Astrocyte (in vitro differentiated cells and primary cell): ENCODE measurements around the gene COL4A5. TPM values are rescaled to one million over a fixed set of nuclear protein-coding genes. Genes with fewer than 3 reads are reported as not detected.

Source experiments
- DNase-seq: peaks from one replicate; pipeline ENCODE4 v3.0.0-alpha.2; 2010; ENCODE audit warnings: low read depth
- FAIRE-seq: peaks from 2 replicates; lab custom pipeline; 2011; peaks lifted over from hg19 to GRCh38; lab: Jason Lieb, UNC
- H2AFZ ChIP-seq: 2 replicates; pipeline ENCODE4 v1.6.0; 2012; ENCODE audit warnings: low read depth, low read length, inconsistent platforms
- H3K27ac ChIP-seq: 2 replicates; pipeline ENCODE4 v1.5.1; 2011; ENCODE audit warnings: low read depth, low read length, inconsistent platforms
- H3K27me3 ChIP-seq: 2 replicates; pipeline ENCODE4 v1.6.0; 2011; ENCODE audit warnings: low read length, inconsistent platforms; ENCODE audit not compliant: insufficient read depth
- H3K36me3 ChIP-seq: 2 replicates; pipeline ENCODE4 v1.5.1; 2011; ENCODE audit warnings: low read length, inconsistent platforms; ENCODE audit not compliant: insufficient read depth
- H3K4me1 ChIP-seq: 2 replicates; pipeline ENCODE4 v1.5.1; 2011; ENCODE audit warnings: low read length, inconsistent platforms; ENCODE audit not compliant: insufficient read depth
- H3K4me2 ChIP-seq: 2 replicates; pipeline ENCODE4 v1.6.0; 2012; ENCODE audit warnings: low read length, inconsistent platforms
- H3K4me3 ChIP-seq: 2 replicates; pipeline ENCODE4 v1.5.1; 2011; ENCODE audit warnings: low read depth, mild to moderate bottlenecking, low read length, inconsistent platforms; ENCODE audit not compliant: insufficient read depth
- H3K79me2 ChIP-seq: 2 replicates; pipeline ENCODE4 v1.6.0; 2012; ENCODE audit warnings: mild to moderate bottlenecking, low read length, inconsistent platforms; ENCODE audit not compliant: insufficient read depth
- H3K9ac ChIP-seq: 2 replicates; pipeline ENCODE4 v1.6.0; 2012; ENCODE audit warnings: mild to moderate bottlenecking, low read length, inconsistent platforms
- H3K9me3 ChIP-seq: 2 replicates; pipeline ENCODE4 v1.5.1; 2012; ENCODE audit warnings: low read depth, mild to moderate bottlenecking, low read length, inconsistent platforms; ENCODE audit not compliant: insufficient read depth
- H4K20me1 ChIP-seq: 2 replicates; pipeline ENCODE4 v1.6.0; 2012; ENCODE audit warnings: low read length, inconsistent platforms; ENCODE audit not compliant: insufficient read depth
- H3K27ac Mint-ChIP-seq: one replicate; pipeline ENCODE4 v1.8.0; 2021; ENCODE audit warnings: mild to moderate bottlenecking, mixed read lengths; ENCODE audit not compliant: unreplicated experiment
- H3K27me3 Mint-ChIP-seq: one replicate; pipeline ENCODE4 v1.8.0; 2021; ENCODE audit warnings: low read depth, mixed read lengths; ENCODE audit not compliant: unreplicated experiment
- H3K36me3 Mint-ChIP-seq: one replicate; pipeline ENCODE4 v1.8.0; 2021; ENCODE audit warnings: low read depth, mixed read lengths; ENCODE audit not compliant: unreplicated experiment
- H3K4me1 Mint-ChIP-seq: one replicate; pipeline ENCODE4 v1.8.0; 2021; ENCODE audit warnings: low read depth, mixed read lengths; ENCODE audit not compliant: unreplicated experiment
- H3K4me3 Mint-ChIP-seq: one replicate; pipeline ENCODE4 v1.8.0; 2021; ENCODE audit warnings: mild to moderate bottlenecking, moderate library complexity, mixed read lengths; ENCODE audit not compliant: unreplicated experiment
- H3K9me3 Mint-ChIP-seq: one replicate; pipeline ENCODE4 v1.8.0; 2021; ENCODE audit warnings: mild to moderate bottlenecking, mixed read lengths; ENCODE audit not compliant: unreplicated experiment
- CTCF ChIP-seq: IDR thresholded peaks from 2 replicates; pipeline ENCODE4 v1.5.1; 2011; ENCODE audit warnings: low read depth, mild to moderate bottlenecking, inconsistent platforms, low read length, moderate library complexity; ENCODE audit not compliant: insufficient read depth
- EZH2 ChIP-seq: IDR thresholded peaks from 2 replicates; pipeline ENCODE4 v1.6.1; 2012; ENCODE audit warnings: mild to moderate bottlenecking, low read length, inconsistent platforms; ENCODE audit not compliant: insufficient read depth
- total RNA-seq: library from RNA; stranded (reverse); gene quantifications from 2 replicates; pipeline ENCODE4 v1.2.1, GENCODE V29; 2021

The COL4A5 gene
- total RNA-seq, 1 donor from 2014 or later: 57.1 TPM

- peaks cover 10% of the 10 kb centered on the region for H3K27me3 Mint-ChIP-seq
- no peaks in the 10 kb centered on the region for H3K36me3 ChIP-seq
- no peaks in the 10 kb centered on the region for H4K20me1 ChIP-seq
- no peaks in the 10 kb centered on the region for H3K9me3 ChIP-seq
- no peak overlapping the region for H3K4me3 Mint-ChIP-seq
- no peak overlapping the region for H3K4me2 ChIP-seq
- no peaks in the 10 kb centered on the region for H3K4me1 ChIP-seq
- no peak overlapping the region for H3K27ac ChIP-seq
- no peak for DNase-seq
- peaks cover 16% of the 10 kb centered on the region for H3K27me3 ChIP-seq
- FAIRE-seq: no peak
- no peaks in the 10 kb centered on the region for H3K79me2 ChIP-seq
- peaks cover 1% of the 10 kb centered on the region for H3K4me1 Mint-ChIP-seq
- H3K9ac ChIP-seq: no peak overlapping the region
- no peaks in the 10 kb centered on the region for H3K9me3 Mint-ChIP-seq
- no peak overlapping the region for H2AFZ ChIP-seq
- H3K27ac Mint-ChIP-seq: no peak overlapping the region
- no peak overlapping the region for H3K4me3 ChIP-seq
- H3K36me3 Mint-ChIP-seq: no peaks in the 10 kb centered on the region
- TF ChIP-seq EZH2 (no peak), CTCF (no peak)
Observed at GRCh38 chrX:108726748-108727147, 287.1 kb downstream of the COL4A5 start.

- TF ChIP-seq EZH2 (no peak), CTCF (no peak)
Observed at GRCh38 chrX:108731153-108731552, 291.5 kb downstream of the COL4A5 start.

GRCh38 chrX:108732630-108733321, 293.1 kb downstream of the COL4A5 start:
- Histone ChIP-seq H3K4me3 (no peak overlapping the region), H3K9me3 (no peaks in the 10 kb centered on the region), H3K4me1 (peaks cover 2% of the 10 kb centered on the region), H3K9ac (no peak overlapping the region), H3K4me2 (peak overlapping the region; percentile 15), H4K20me1 (no peaks in the 10 kb centered on the region), H3K27me3 (peaks cover 49% of the 10 kb centered on the region), H2AFZ (no peak overlapping the region), H3K79me2 (no peaks in the 10 kb centered on the region), H3K36me3 (no peaks in the 10 kb centered on the region), H3K27ac (no peak overlapping the region)
- Mint-ChIP-seq H3K4me3 (peak overlapping the region; percentile 40), H3K27me3 (peaks cover 42% of the 10 kb centered on the region), H3K27ac (no peak overlapping the region), H3K4me1 (peaks cover 1% of the 10 kb centered on the region), H3K36me3 (no peaks in the 10 kb centered on the region), H3K9me3 (no peaks in the 10 kb centered on the region)
- peak; percentile 5 for FAIRE-seq
- no peak for DNase-seq
- TF ChIP-seq EZH2 (peak; percentile 67), CTCF (no peak)

More at GRCh38 chrX:108731153-108731552, 291.5 kb downstream of the COL4A5 start:
- no peak for DNase-seq
- Histone ChIP-seq H3K79me2 (no peaks in the 10 kb centered on the region), H4K20me1 (no peaks in the 10 kb centered on the region), H2AFZ (no peak overlapping the region), H3K4me1 (peaks cover 2% of the 10 kb centered on the region), H3K27ac (no peak overlapping the region), H3K4me3 (no peak overlapping the region), H3K9me3 (no peaks in the 10 kb centered on the region), H3K36me3 (no peaks in the 10 kb centered on the region), H3K27me3 (peaks cover 41% of the 10 kb centered on the region), H3K9ac (no peak overlapping the region), H3K4me2 (no peak overlapping the region)
- no peak for FAIRE-seq
- Mint-ChIP-seq H3K4me1 (peaks cover 1% of the 10 kb centered on the region), H3K27ac (no peak overlapping the region), H3K9me3 (no peaks in the 10 kb centered on the region), H3K4me3 (no peak overlapping the region), H3K36me3 (no peaks in the 10 kb centered on the region), H3K27me3 (peaks cover 39% of the 10 kb centered on the region)
